GM23248 (cell line): ENCODE data around the gene CCDC102B.

Experiments
- EZH2 ChIP-seq: fragments of 200-600 bp; sonication (generic); IDR thresholded peaks from 2 replicates; pipeline ENCODE4 v1.6.1; 2018; ENCODE audit warnings: antibody characterized with exemption, mild to moderate bottlenecking; ENCODE audit not compliant: insufficient read depth, poor library complexity, severe bottlenecking
- EZH2phosphoT487 ChIP-seq: fragments of 200-600 bp; sonication (generic); IDR thresholded peaks from 2 replicates; pipeline ENCODE4 v1.6.1; 2018; ENCODE audit warnings: antibody characterized with exemption, moderate library complexity, mild to moderate bottlenecking, low read depth; ENCODE audit not compliant: insufficient read depth

DNA sequence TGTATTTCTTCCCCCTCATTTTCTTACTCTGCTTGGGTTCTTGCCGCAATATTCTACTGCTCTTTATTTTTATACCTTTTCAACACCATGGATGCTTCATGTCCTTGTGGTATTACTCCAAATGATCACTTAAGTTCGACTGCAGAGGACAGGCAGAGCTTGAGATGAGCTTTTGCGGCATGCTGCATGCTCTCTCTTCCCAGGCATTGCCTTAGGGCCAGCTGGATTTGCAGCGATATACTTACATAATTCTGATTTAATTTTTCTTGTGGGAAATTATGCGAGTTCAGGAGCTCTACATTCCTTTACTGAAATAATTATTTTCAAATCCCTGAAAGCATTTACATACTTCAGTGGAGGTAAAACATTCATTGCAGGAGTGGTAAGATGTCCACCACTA, 288.1 kb downstream of the CCDC102B start:
- TF ChIP-seq EZH2 = no peak
- TF ChIP-seq EZH2phosphoT487 = no peak
